Activated CD4-positive, CD25-positive, alpha-beta regulatory T cell treated with anti-CD3 and anti-CD28 coated beads, Interleukin-2, amount 50 U/mL, for 16 hours (primary cell): ENCODE measurements around the gene POU2F1.
"Not testable (repeated sequence)": the region's sequence is repeated elsewhere in the genome, so short reads cannot be mapped to it uniquely, and the experiment has no call there.

Source experiments
- DNase-seq: peaks from one replicate; pipeline ENCODE4 v3.0.0-alpha.2; 2020; ENCODE audit warnings: low read depth, low spot score

POU2F1 gene

GRCh38 chr1:167312871-167313270 lies 92.2 kb downstream of the POU2F1 start:
- DNase-seq: no peak

DNA sequence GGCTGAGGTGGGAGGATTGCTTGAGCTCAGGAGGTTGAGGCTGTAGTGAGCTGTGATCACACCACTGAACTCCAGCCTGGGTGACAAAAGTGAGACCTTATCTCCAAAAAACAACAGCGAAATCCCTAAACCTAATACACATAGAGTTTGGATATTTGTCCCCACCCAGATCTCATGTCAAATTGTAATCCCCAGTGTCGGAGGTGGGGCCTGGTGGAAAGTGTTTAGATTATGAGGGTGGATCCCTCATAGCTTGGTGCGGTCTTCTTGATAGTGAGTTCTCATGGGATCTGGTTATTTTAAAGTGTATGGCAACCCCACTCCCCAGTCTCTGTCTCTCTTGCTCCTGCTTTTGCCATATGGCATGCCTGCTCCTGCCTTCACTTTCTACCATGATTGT lies 94.0 kb downstream of the POU2F1 start:
- DNase-seq: no peak

DNA sequence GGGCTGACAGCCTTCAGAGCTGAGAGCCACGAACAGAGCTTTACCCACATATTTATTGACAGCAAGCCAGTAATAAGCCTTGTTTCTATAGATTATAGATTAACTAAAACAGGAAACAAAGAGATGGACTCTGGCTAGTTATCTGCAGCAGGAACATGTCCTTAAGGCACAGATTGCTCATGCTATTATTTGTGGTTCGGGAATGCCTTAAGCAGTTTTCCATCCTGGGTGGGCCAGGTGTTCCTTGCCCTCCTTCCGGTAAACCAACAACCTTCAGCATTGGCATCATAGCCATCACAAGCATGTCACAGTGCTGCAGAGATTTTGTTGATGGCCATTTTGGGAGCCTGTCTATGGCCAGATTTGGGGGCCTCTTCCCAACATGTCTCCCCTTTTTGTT lies 96.8 kb downstream of the POU2F1 start:
- DNase-seq: no peak

- not testable (repeated sequence) for DNase-seq
These were observed 98.5 kb downstream of the POU2F1 start for GRCh38 chr1:167319206-167319605.

- no peak for DNase-seq
These were observed 101.8 kb downstream of the POU2F1 start for GRCh38 chr1:167322483-167322882.

- DNase-seq: no peak
These were observed 104.5 kb downstream of the POU2F1 start for GRCh38 chr1:167325151-167325550.

DNA sequence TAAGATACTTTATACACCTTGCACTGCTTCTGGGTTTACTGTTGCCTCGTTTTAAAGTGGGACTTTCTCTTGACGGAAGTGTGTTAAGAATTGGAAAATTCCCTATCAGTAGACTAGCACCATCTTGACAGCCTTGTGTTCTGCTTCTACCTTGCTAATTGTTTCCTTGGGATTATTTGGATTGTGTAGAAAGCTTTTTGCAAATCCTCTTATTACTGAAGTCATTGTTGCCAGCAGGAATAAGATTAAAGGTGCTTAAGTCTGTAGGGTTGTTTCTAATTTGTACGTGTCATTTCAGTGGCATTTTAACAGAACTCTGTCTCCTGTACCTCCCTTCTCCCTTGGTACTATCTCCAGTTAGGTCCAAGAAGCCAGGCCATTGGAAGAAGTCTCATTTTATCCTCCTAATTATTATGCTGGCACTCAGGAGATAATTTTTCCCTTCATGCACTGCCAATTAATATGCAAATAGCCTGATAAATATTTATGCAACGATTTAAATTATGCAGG lies 107.7 kb downstream of the POU2F1 start:
- DNase-seq: no peak

GRCh38 chr1:167328816-167329483 lies 108.3 kb downstream of the POU2F1 start:
- no peak for DNase-seq

DNA sequence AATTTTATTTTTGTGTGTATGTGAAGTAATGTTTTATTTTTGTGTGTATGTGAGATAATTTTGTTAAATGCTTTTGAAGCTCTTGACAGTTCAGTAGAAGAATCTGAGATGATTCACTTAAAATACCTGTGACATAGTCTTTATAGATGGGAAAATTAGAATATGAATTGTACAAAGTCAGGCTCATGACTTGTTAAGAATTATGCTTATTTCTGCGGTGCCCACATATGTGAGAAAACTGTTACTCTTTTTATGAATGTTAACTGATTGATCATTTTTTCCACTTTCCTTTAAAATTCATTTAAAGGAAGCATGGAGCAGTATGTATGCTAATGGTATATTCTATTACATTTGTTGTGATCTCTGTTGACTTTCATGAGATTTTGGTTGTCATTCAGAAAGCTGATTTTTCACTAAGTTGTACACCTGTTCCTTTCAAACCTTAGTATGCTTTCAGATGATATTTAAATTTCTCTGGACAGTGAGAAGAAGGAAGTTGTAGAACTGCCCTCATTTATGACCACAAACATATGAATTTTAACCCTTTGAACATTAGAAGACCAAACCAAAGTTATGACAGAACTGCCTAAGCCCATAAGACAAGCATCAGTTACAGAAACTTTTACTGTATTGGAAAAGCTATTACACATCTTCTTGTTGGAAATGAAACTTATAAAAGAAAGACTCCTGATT lies 110.1 kb downstream of the POU2F1 start:
- DNase-seq: no peak

- DNase-seq: no peak
These were observed 111.0 kb downstream of the POU2F1 start for GRCh38 chr1:167331650-167332049.

GRCh38 chr1:167332503-167332902 lies 111.8 kb downstream of the POU2F1 start:
- DNase-seq: no peak

DNA sequence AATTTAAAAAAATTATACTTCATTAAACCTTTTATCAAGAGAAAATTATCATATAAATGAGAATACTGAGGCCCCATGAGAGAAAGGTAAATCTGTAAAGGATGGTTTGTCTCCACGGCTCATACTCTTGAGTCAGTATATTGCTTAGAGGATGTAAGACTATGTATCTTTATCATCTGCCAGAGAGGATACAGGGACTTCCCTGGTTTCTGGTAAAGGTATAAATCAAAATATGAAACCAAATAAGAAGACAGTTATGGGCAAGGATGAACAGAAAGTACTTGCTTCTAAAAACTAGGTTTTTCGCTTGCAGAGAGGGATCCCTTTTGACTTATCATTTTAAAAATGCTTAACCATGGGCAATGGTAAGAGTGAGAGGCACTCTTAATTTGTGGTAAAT lies 112.4 kb downstream of the POU2F1 start:
- no peak for DNase-seq

DNA sequence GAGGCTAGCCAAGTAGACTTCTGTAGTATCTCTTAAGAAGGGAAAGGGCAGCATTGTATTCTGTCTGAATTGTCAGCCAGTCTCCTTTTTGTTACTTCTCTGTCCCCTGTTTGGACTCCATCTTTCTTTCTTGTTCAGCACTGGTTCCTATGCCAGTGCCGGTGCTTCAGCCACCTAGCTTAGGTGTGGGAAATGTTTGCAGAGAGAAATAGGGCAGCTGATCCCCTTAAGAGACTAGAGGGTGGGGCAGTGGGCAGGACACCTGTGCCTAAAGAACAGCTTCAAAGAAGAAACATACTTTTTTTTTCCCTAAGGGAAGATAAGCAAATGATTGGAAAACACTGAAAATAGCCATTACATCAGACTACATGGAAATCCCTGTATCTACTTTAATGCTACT lies 113.0 kb downstream of the POU2F1 start:
- DNase-seq: no peak

- no peak for DNase-seq
These were observed 118.7 kb downstream of the POU2F1 start for GRCh38 chr1:167339405-167339804.

DNA sequence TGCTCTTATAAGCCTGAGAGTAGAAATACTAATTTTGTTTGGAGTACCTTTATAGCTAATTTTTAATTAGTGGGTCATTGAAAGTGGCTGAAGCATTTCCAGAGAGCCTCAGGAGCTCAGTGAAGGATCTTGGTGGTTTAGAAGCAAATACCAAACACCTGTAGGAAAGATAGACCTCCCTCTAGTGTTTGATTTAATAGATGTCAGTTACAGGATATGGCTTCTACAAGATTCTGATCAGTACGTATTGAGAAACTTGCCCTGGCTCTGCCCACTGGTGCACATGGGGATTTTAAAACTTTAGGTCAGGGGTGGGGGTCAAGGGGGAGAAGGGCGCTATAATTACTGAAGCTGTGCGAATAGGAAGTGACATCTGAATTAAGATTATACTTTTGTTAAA lies 122.2 kb downstream of the POU2F1 start:
- DNase-seq: no peak

DNA sequence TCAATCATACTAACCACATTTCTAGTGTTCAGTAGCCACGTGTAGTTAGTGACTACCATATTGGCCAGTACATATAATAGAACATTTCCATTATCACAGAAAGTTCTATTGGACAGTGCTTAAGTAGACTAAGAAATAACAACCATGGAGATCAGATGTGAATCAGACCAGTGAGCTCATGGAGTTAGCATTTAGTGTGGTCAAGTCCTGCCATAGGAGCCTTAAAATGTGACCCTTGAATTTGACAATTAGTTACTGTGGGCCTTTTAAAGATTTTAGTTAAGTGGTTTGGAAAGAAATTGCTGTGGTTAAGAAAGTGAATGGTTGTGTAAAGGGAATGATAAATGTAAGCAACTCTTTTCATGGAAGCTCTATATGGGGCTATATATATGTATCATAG lies 123.4 kb downstream of the POU2F1 start:
- no peak for DNase-seq

GRCh38 chr1:167344615-167345385 lies 124.1 kb downstream of the POU2F1 start:
- no peak for DNase-seq

GRCh38 chr1:167345386-167345733 lies 124.7 kb downstream of the POU2F1 start:
- no peak for DNase-seq

GRCh38 chr1:167357305-167357704 lies 136.6 kb downstream of the POU2F1 start:
- DNase-seq: no peak

- no peak for DNase-seq
These were observed 138.6 kb downstream of the POU2F1 start for GRCh38 chr1:167359295-167359694.

- DNase-seq: no peak
These were observed 139.4 kb downstream of the POU2F1 start for GRCh38 chr1:167360120-167360519.

GRCh38 chr1:167362638-167363037 lies 142.0 kb downstream of the POU2F1 start:
- no peak for DNase-seq

DNA sequence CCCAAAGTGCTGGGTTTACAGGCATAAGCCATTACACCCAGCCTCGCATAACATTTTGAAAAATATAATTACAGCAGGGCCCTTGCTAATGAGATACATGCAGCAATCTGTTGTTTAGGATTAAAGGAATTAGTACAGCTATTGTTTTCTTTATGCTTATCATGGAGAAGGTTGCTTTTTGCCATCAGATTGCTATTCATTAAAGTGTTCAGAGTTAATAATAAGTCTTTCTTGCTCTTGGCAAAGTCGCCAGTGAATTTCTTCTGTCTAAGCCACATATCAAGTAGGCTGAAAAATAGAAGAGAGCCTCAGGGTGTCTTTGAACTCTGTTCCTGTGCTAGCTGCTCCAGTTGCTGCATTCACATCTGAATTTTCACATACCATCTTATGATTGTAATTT lies 144.1 kb downstream of the POU2F1 start:
- DNase-seq: no peak
